ENCODE data around the gene OTOP3. TPM values are rescaled to one million over a fixed set of nuclear protein-coding genes. Genes with fewer than 3 reads are reported as not detected.

OTOP3 gene
- total and polyA plus RNA-seq, 2 experiments from 2014 or later, result not detected

DNA sequence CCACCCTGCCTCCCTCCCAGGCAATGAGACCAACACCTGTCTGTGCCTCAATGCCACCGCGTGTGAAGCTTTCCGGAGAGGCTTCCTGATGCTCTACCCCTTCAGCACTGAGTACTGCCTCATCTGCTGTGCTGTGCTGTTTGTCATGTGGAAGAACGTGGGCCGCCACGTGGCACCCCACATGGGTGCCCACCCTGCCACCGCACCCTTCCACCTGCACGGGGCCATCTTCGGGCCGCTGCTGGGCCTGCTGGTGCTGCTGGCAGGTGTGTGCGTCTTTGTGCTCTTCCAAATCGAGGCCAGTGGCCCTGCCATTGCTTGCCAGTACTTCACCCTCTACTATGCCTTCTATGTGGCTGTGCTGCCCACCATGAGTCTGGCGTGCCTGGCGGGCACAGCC, 10.9 kb downstream of the OTOP3 start:
- no peaks in the 10 kb centered on the region for H3K36me3 ChIP-seq (ENCODE audit: insufficient read depth)
- no peaks in the 10 kb centered on the region for H4K20me1 ChIP-seq (replicated peaks; ENCODE audit: insufficient read depth)
- H3K9me3 Mint-ChIP-seq, result no peaks in the 10 kb centered on the region
- no peaks in the 10 kb centered on the region for H3K79me2 ChIP-seq (replicated peaks; ENCODE audit: insufficient read depth)
- 0 out of 2 replicates have a peak, but pooled peaks cover 4% of the 10 kb centered on the region for H3K4me1 ChIP-seq (ENCODE audit: insufficient read depth)
- H3K4me3 Mint-ChIP-seq, result no peak overlapping the region
- no peak for DNase-seq (ENCODE audit: low spot score)
- H3K9me2 ChIP-seq (ENCODE audit: insufficient read depth), result no peaks in the 10 kb centered on the region
- no peak for ATAC-seq
- peaks cover 13% of the 10 kb centered on the region for H3K4me1 Mint-ChIP-seq
- no peaks in the 10 kb centered on the region for H3K27me3 ChIP-seq (ENCODE audit: insufficient read depth)
- H3K27me3 Mint-ChIP-seq (ENCODE audit: insufficient read depth, low read depth, poor library complexity), result peaks cover 14% of the 10 kb centered on the region
- H3F3A ChIP-seq (replicated peaks; ENCODE audit: low read depth), result no peaks in the 10 kb centered on the region
- H3K27ac Mint-ChIP-seq, result no peak overlapping the region
- H3K36me3 Mint-ChIP-seq (ENCODE audit: low read depth), result no peaks in the 10 kb centered on the region
- H3K4me2 ChIP-seq, result no peak overlapping the region
- no peak overlapping the region for H3K27ac ChIP-seq (ENCODE audit: low read depth)
- no peak for TF ChIP-seq ZNF331 (CRISPR knock-in tag; IDR thresholded peaks at IDR 0.05; ENCODE audit: low read depth)
- no peak for TF ChIP-seq ZNF114 (CRISPR knock-in tag; IDR thresholded peaks at IDR 0.05)
- TF ChIP-seq EZH2 (IDR thresholded peaks at IDR 0.05; ENCODE audit: low read depth, unreplicated experiment), result no peak
- no peak for TF ChIP-seq POLR2AphosphoS5 (IDR thresholded peaks at IDR 0.05; ENCODE audit: low read depth)
- TF ChIP-seq NANOG (IDR thresholded peaks at IDR 0.05; ENCODE audit: borderline replicate concordance), result no peak
- TF ChIP-seq, protein P1, sequence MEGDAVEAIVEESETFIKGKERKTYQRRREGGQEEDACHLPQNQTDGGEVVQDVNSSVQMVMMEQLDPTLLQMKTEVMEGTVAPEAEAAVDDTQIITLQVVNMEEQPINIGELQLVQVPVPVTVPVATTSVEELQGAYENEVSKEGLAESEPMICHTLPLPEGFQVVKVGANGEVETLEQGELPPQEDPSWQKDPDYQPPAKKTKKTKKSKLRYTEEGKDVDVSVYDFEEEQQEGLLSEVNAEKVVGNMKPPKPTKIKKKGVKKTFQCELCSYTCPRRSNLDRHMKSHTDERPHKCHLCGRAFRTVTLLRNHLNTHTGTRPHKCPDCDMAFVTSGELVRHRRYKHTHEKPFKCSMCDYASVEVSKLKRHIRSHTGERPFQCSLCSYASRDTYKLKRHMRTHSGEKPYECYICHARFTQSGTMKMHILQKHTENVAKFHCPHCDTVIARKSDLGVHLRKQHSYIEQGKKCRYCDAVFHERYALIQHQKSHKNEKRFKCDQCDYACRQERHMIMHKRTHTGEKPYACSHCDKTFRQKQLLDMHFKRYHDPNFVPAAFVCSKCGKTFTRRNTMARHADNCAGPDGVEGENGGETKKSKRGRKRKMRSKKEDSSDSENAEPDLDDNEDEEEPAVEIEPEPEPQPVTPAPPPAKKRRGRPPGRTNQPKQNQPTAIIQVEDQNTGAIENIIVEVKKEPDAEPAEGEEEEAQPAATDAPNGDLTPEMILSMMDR (conservative IDR thresholded peaks at IDR 0.05; ENCODE audit: low read depth in 2 of 2), result no peak
- TF ChIP-seq, protein P2, sequence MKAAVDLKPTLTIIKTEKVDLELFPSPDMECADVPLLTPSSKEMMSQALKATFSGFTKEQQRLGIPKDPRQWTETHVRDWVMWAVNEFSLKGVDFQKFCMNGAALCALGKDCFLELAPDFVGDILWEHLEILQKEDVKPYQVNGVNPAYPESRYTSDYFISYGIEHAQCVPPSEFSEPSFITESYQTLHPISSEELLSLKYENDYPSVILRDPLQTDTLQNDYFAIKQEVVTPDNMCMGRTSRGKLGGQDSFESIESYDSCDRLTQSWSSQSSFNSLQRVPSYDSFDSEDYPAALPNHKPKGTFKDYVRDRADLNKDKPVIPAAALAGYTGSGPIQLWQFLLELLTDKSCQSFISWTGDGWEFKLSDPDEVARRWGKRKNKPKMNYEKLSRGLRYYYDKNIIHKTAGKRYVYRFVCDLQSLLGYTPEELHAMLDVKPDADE (IDR thresholded peaks at IDR 0.05), result no peak
- TF ChIP-seq CREB1 (CRISPR knock-in tag; IDR thresholded peaks at IDR 0.05; ENCODE audit: low read depth), result no peak
- no peak for TF ChIP-seq STAT1 (IDR thresholded peaks at IDR 0.05; ENCODE audit: unreplicated experiment)
- TF ChIP-seq, protein P3, sequence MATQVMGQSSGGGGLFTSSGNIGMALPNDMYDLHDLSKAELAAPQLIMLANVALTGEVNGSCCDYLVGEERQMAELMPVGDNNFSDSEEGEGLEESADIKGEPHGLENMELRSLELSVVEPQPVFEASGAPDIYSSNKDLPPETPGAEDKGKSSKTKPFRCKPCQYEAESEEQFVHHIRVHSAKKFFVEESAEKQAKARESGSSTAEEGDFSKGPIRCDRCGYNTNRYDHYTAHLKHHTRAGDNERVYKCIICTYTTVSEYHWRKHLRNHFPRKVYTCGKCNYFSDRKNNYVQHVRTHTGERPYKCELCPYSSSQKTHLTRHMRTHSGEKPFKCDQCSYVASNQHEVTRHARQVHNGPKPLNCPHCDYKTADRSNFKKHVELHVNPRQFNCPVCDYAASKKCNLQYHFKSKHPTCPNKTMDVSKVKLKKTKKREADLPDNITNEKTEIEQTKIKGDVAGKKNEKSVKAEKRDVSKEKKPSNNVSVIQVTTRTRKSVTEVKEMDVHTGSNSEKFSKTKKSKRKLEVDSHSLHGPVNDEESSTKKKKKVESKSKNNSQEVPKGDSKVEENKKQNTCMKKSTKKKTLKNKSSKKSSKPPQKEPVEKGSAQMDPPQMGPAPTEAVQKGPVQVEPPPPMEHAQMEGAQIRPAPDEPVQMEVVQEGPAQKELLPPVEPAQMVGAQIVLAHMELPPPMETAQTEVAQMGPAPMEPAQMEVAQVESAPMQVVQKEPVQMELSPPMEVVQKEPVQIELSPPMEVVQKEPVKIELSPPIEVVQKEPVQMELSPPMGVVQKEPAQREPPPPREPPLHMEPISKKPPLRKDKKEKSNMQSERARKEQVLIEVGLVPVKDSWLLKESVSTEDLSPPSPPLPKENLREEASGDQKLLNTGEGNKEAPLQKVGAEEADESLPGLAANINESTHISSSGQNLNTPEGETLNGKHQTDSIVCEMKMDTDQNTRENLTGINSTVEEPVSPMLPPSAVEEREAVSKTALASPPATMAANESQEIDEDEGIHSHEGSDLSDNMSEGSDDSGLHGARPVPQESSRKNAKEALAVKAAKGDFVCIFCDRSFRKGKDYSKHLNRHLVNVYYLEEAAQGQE (IDR thresholded peaks at IDR 0.05; ENCODE audit: unreplicated experiment), result no peak
- TF ChIP-seq, protein P4, sequence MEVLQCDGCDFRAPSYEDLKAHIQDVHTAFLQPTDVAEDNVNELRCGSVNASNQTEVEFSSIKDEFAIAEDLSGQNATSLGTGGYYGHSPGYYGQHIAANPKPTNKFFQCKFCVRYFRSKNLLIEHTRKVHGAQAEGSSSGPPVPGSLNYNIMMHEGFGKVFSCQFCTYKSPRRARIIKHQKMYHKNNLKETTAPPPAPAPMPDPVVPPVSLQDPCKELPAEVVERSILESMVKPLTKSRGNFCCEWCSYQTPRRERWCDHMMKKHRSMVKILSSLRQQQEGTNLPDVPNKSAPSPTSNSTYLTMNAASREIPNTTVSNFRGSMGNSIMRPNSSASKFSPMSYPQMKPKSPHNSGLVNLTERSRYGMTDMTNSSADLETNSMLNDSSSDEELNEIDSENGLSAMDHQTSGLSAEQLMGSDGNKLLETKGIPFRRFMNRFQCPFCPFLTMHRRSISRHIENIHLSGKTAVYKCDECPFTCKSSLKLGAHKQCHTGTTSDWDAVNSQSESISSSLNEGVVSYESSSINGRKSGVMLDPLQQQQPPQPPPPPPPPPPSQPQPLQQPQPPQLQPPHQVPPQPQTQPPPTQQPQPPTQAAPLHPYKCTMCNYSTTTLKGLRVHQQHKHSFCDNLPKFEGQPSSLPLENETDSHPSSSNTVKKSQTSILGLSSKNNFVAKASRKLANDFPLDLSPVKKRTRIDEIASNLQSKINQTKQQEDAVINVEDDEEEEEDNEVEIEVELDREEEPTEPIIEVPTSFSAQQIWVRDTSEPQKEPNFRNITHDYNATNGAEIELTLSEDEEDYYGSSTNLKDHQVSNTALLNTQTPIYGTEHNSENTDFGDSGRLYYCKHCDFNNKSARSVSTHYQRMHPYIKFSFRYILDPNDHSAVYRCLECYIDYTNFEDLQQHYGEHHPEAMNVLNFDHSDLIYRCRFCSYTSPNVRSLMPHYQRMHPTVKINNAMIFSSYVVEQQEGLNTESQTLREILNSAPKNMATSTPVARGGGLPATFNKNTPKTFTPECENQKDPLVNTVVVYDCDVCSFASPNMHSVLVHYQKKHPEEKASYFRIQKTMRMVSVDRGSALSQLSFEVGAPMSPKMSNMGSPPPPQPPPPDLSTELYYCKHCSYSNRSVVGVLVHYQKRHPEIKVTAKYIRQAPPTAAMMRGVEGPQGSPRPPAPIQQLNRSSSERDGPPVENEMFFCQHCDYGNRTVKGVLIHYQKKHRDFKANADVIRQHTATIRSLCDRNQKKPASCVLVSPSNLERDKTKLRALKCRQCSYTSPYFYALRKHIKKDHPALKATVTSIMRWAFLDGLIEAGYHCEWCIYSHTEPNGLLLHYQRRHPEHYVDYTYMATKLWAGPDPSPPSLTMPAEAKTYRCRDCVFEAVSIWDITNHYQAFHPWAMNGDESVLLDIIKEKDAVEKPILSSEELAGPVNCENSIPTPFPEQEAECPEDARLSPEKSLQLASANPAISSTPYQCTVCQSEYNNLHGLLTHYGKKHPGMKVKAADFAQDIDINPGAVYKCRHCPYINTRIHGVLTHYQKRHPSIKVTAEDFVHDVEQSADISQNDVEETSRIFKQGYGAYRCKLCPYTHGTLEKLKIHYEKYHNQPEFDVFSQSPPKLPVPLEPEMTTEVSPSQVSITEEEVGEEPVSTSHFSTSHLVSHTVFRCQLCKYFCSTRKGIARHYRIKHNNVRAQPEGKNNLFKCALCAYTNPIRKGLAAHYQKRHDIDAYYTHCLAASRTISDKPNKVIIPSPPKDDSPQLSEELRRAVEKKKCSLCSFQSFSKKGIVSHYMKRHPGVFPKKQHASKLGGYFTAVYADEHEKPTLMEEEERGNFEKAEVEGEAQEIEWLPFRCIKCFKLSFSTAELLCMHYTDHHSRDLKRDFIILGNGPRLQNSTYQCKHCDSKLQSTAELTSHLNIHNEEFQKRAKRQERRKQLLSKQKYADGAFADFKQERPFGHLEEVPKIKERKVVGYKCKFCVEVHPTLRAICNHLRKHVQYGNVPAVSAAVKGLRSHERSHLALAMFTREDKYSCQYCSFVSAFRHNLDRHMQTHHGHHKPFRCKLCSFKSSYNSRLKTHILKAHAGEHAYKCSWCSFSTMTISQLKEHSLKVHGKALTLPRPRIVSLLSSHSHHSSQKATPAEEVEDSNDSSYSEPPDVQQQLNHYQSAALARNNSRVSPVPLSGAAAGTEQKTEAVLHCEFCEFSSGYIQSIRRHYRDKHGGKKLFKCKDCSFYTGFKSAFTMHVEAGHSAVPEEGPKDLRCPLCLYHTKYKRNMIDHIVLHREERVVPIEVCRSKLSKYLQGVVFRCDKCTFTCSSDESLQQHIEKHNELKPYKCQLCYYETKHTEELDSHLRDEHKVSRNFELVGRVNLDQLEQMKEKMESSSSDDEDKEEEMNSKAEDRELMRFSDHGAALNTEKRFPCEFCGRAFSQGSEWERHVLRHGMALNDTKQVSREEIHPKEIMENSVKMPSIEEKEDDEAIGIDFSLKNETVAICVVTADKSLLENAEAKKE (CRISPR knock-in tag; IDR thresholded peaks at IDR 0.05), result no peak
- TF ChIP-seq EZH2phosphoT487 (IDR thresholded peaks at IDR 0.05; ENCODE audit: unreplicated experiment), result no peak
- no peak for TF ChIP-seq JUNB (IDR thresholded peaks at IDR 0.05; ENCODE audit: unreplicated experiment)
- no peak overlapping the region for H3K4me3 ChIP-seq
- no peak overlapping the region for H2AFZ ChIP-seq

All from GM23338 (cell line).